NCI-H69 (cell line): ENCODE measurements around the gene FOXO1.

Source experiments
- DNase-seq: peaks from one replicate; lab custom pipeline; 2025; lab: John Stamatoyannopoulos, UW

The FOXO1 gene

GRCh38 chr13:40604135-40604534, 62.3 kb downstream of the FOXO1 start:
- no peak for DNase-seq

DNA sequence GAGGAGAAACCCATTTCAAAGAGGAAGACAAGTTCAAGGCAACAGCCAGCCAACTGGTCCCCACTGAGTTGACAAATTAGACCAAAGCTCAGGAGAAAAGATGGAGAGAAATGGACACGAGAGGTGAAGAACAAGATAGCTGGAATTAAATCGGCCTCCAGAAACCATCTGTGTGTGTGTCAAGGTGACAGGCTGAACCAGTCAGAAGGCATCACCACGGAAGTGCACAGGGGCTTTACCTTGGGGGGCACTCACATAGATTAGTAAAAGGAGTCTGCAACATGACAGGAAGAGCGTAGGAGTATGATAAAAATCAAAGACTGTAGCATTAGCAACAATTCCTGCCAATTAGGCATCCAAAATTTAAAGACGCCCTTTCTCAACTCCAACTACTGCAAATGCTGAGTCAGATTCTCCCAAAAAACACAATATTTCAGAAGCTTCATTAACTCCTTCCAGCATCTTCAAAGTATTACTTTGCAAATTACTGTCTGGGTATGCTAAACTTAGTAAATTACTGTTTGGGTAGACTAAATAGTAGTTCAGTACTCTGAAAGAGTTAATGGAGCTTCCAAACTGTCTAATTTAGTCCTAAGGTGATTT, 66.2 kb downstream of the FOXO1 start:
- no peak for DNase-seq

GRCh38 chr13:40599747-40600146, 66.7 kb downstream of the FOXO1 start:
- no peak for DNase-seq

DNA sequence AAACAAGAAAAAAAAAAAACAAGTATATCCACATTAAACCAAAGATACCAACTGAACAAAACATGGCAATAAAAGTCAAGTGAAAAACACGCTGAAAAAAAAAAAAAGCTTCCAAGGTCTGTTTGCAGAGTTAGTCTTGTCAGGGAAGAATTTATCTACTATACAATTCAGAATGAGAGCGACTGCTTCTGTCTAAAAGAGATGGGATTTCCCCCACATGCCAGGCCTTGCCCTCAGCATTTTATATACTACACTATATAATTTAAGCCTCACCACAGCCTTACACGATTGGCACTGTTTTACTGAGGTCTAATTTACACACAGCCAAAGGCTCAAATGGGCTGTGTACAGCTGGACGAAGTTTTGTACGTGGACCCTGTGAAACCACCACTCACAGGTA, 67.3 kb downstream of the FOXO1 start:
- no peak for DNase-seq

DNA sequence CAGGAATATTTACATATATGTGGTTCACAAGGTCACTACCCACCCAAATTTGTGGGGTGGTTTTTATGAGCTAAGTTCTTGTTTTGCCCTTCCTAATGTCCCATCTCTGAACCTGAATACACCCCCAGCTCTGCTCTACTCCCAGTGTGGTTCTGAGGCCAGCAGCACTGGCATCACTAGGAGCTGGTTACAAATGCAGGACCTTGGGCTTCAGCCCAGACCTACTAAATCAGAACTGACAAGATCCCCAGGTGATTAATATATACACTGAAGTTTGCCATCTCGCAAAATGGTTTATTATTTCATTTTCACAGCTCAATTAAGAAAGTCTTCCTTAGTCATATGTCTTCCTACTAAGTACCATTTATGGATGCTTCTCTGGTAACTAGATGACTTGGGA, 67.9 kb downstream of the FOXO1 start:
- no peak for DNase-seq

- DNase-seq, result no peak
Observed at GRCh38 chr13:40597735-40598365, 68.6 kb downstream of the FOXO1 start.

- no peak for DNase-seq
Observed at GRCh38 chr13:40596484-40596883, 70.0 kb downstream of the FOXO1 start.

DNA sequence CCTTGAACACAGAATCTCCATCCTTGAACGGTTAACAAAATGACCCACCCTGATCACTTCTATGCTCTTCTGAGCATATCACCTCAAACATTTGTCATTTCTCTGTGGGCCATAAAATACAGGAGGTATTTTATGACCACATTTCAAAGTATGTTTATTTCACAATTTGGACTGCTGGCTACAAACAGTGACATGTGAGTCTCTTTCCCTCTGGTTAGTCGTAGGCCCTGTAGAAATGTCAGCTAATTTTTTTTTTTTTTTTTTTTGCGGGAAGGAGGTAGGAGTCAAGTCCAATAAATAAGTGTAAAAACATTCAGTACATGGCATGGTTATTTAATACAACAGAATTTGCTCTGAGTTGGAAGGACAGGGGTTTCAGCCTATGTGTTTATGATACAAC, 70.7 kb downstream of the FOXO1 start:
- DNase-seq, result no peak

DNA sequence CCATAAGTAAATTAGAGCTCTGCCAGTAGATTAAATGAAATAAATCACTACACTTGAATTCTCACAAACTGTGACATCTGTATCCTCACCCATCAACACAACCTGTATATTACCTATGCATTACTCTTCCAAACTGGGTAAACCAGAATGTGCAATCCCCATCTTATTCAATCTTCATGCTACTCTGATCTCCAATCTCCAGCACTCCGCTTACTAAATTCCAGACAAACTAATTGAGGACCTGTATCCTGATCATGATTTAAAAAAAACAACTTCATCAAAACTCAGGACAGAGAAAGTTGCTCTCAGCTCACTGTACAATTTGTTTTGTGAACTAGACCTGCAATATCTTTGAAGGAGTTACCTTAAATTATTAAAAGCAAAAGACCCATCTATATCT, 74.4 kb downstream of the FOXO1 start:
- DNase-seq, result no peak

DNA sequence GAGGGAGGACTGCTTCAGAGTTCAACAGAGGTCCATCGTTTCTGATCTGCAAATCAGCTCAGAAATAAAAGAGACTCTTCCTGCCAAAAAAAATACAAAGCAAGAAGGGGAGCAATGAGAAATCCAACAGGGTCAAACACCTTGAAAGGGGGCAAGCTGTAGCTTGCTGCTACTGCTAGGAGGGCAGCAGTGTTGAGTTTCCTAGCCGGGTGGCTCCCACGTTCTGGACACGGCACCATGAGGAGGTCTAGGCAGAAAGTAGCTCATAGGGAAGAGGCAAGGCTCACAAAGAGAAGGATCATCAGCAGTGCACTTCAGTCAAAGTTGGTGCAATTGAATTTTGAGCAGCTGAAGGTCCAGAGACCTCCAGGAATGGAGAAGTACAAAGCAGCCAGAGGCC, 75.3 kb downstream of the FOXO1 start:
- DNase-seq, result no peak

GRCh38 chr13:40590112-40590862, 76.2 kb downstream of the FOXO1 start:
- DNase-seq, result no peak

- DNase-seq, result no peak
Observed at GRCh38 chr13:40589285-40590109, 76.9 kb downstream of the FOXO1 start.

GRCh38 chr13:40588101-40588500, 78.3 kb downstream of the FOXO1 start:
- no peak for DNase-seq

- DNase-seq, result no peak
Observed at GRCh38 chr13:40586886-40587565, 79.4 kb downstream of the FOXO1 start.

GRCh38 chr13:40585911-40586471, 80.5 kb downstream of the FOXO1 start:
- DNase-seq, result no peak

DNA sequence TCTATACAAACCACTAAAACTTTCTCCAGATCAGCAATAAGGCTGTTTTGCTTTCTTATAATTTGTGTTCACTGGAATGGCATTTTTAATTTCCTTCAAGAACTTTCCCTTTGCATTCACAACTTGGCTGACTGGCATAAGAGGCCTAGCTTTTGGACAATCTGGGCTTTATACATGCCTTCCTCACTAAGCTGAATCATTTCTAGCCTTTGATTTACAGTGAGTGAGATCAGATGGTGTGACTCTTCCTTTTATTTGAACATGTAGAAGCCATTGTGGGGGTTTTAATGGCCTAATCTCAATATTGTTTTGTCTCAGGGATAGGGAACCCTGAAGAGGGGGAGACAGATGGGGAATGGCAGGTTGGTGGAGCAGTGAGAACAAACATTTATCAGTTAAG, 82.7 kb downstream of the FOXO1 start:
- no peak for DNase-seq

- no peak for DNase-seq
Observed at GRCh38 chr13:40582531-40582930, 83.9 kb downstream of the FOXO1 start.

DNA sequence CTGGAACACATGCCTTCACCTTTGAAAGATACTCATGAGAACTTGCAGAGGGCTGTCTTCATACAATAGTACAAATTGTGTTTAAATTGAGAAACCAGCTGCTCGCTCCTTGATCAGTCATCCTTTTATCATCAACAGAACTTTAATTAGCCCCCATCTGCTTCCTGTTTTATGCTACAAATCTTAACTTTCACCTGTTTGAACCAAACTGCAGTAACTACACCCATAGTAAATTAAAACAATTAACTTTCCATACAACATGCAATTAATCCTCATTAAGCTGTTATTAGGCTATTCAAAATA, 85.2 kb downstream of the FOXO1 start:
- no peak for DNase-seq

- no peak for DNase-seq
Observed at GRCh38 chr13:40580566-40581276, 85.7 kb downstream of the FOXO1 start.

DNA sequence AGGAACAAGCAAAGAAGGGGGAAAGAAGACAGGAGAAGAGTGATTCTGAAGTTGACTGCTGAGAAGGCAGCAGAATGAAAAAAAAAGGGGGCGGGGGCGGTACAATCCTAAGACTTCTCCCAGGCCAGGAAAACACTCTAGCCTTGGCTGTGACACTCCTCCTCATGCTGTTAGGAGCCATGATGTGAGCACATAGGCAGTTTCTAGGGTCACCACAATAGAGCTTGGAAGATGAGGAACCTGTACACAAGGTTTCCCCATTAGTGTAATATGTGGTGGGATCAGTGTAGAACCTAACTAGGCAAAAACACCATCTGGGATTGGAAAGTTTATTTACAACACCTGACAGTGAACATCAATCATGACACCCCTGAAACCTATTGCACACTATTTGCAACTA, 86.9 kb downstream of the FOXO1 start:
- DNase-seq, result no peak

- no peak for DNase-seq
Observed at GRCh38 chr13:40578055-40578454, 88.4 kb downstream of the FOXO1 start.
